Hepatocyte (in vitro differentiated cells): ENCODE data around the gene AGRN.

Experiments
- CTCF ChIP-seq: fragments of 200-600 bp; sonication (generic); IDR thresholded peaks from 2 replicates; pipeline ENCODE4 v1.5.1; 2016; ENCODE audit warnings: antibody characterized with exemption, mild to moderate bottlenecking; ENCODE audit not compliant: poor library complexity
- EZH2 ChIP-seq: fragments of 200-600 bp; sonication (generic); IDR thresholded peaks from 2 replicates; pipeline ENCODE4 v1.6.1; 2016; ENCODE audit warnings: antibody characterized with exemption, mild to moderate bottlenecking, borderline replicate concordance

GRCh38 chr1:1001057-1001783 lies 18.7 kb upstream of the AGRN start:
- TF ChIP-seq CTCF (no peak), EZH2 (no peak)
